Muscle of arm (tissue), 14 donors: Measurements from ENCODE around the gene GABRP. TPM values are rescaled to one million over a fixed set of nuclear protein-coding genes. Genes with fewer than 3 reads are reported as not detected.
"Not testable (repeated sequence)": the region's sequence is repeated elsewhere in the genome, so short reads cannot be mapped to it uniquely, and the experiment has no call there.

Experiments used
- DNase-seq: peaks from one replicate; pipeline ENCODE4 v3.0.0-alpha.2; 2013
- long read RNA-seq, 11 donors: transcript quantifications; one replicate each; lab custom pipeline, GENCODE V29; 2026
- polyA plus RNA-seq, 12 donors: library from polyadenylated mRNA; unstranded; fragments of 120-200 nt; gene quantifications; one replicate each; pipeline ENCODE4 v1.2.1, GENCODE V29; 2013; ENCODE audit not compliant: insufficient read length in 12 of 12

GABRP gene
- polyA plus RNA-seq: 1 to 10 TPM in 5 of 12 donors, under 1 TPM in 5, not detected in 2; 0.34 to 1.9 (median 0.92) TPM
- long read RNA-seq, donor 1: 0 reads
- long read RNA-seq, donor 2: 0 reads
- long read RNA-seq, donor 3: 0 reads
- long read RNA-seq, donor 4: 0 reads
- long read RNA-seq, donor 5: 0 reads
- long read RNA-seq, donor 6: 0 reads
- long read RNA-seq, donor 7: 0 reads
- long read RNA-seq, donor 8: 0 reads
- long read RNA-seq, donor 9: 0 reads
- long read RNA-seq, donor 10: 0 reads
- long read RNA-seq, donor 11: 0 reads

DNA sequence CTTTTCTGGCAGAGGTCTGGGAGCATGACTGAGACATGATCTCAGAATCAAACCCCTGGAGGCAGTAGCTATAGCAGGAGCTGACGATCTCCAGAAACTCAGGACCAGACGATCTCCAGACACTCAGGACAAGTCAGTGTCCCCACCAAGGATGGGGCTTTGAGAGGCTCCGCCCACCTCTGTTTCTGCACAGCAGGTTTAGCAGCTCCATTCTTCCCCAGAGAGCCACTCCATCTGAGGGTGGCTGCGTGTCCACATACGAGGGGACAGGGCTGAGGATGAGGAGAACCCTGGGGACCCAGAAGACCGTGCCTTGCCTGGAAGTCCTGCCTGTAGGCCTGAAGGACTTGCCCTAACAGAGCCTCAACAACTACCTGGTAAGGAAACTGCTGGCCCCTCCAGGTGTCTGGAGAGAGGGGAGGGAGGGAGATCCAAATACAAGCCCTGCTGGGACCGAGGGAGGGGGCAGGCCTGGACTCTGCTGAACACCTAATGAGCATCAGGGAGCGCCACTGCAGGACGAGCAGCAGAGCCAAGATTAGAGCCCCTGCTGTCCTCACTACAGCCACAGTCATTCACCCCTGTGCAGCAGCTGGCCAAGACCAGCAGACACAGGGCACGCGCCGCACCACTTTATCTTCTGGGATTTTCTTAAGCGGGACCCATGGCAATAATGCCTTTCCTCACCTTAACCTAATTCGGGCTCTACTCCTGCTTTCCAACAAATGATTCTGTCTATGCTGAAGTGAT lies at the start of gene GABRP:
Gene GABRP (plus strand): TSS at position 228 of the 750 bp plus-strand sequence. CDS start 4,891 bp downstream, outside the sequence.
- no peak for DNase-seq

DNA sequence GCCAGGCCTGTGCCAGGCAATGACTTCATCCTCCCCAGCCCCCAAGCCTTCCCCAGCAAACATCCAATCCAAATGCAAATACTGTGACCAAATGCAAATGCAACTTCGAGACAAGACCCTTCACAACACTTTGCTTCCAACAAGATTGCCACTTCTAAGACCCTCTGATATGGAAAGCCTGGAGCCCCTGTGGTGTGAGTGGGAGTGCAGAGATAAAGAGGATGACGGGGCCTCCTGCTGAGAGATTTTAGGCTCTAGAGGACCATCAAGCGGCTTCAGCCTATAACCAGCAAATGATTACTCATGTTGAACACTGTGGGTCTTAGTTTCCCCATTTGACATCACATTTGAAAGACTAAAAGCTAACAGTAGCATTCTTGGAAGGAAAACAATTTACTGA lies 46.6 kb upstream of the GABRP start:
- DNase-seq: no peak

- DNase-seq: no peak
Observed at GRCh38 chr5:170737591-170737990, 45.9 kb upstream of the GABRP start.

DNA sequence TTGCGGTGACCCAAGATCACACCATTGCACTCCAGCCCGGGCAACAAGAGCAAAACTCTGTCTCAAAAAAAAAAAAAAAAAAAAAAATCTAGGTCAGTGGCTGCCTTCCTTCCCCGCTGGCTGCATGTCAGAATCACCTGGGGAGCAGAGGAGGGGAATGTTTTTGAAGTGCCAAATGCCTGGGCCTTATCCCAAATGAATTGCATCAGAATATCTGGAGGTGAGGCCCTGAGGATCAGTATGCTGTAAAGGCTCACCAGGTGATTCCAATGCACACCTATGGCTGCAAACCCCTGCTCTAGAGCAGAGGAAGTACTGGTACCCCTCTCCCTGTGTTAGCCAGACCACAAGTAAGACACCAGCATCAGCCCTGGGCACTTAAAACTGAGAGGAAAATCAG lies 44.7 kb upstream of the GABRP start:
- no peak for DNase-seq

DNA sequence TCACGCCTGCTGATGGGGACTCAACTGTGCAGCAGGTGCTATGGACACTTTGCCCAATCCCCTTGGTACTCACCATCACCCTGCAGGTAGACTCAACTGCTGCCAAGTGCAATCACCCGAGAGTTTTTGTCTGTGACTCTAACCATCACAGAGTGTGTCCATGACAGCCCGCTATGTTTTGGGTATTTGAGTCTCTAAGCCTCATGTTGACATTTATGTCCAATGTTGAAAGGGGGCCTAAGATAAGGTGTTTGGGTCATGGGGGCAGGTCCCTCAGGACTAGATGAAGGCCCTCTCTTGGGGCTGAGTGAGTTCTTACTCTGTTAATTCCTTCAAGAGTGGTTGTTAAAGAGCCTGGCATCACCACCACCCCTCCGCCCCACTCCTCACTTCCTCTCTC lies 44.1 kb upstream of the GABRP start:
- DNase-seq: no peak

DNA sequence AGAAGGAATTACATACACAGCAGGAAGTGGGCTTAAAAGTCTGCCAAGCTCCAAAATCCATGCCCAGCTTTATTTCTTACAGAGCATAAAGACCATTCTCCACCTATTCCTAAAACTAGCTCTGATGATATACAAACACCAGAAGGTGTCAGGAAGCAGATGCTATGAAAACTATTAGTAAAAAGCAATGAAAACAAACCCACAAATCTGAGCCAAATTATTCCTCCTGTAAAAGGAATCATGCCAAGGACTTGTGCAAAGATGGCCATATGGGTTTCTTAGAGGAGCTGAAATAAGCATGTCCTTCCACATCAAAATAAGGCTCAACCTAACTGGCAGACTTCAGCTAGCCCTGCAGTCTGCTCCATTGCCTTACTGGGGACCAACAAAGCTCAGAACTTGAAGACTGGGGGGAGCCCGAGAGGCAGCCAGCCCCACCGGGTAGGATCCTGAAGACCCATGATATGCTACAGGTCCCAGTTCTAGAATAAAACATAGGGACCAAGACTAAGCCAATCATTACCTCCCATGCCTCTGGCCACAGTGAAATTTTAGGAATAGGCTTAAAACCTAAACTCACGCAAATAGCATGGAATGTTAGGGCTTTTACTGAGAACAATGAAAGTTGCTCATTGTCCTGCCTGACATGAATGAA lies 42.8 kb upstream of the GABRP start:
- no peak for DNase-seq

- DNase-seq: no peak
Observed at GRCh38 chr5:170741801-170742200, 41.7 kb upstream of the GABRP start.

DNA sequence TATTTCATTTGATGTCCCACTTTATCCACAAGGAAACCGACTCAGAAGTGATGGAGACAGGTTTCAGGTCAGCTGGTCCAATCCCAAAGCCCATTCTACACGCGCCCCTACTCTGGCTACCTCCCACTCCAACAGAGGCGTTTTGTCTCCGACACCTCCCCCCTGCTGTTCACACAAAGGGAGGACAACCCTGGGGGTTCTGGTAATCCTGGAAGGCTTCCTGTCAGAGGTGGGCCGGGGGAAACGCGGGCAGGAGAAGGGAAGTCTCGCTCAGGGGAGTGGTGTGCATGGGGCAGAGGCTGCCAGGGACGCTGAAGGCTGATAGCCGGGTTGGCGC lies 39.7 kb upstream of the GABRP start:
- no peak for DNase-seq

DNA sequence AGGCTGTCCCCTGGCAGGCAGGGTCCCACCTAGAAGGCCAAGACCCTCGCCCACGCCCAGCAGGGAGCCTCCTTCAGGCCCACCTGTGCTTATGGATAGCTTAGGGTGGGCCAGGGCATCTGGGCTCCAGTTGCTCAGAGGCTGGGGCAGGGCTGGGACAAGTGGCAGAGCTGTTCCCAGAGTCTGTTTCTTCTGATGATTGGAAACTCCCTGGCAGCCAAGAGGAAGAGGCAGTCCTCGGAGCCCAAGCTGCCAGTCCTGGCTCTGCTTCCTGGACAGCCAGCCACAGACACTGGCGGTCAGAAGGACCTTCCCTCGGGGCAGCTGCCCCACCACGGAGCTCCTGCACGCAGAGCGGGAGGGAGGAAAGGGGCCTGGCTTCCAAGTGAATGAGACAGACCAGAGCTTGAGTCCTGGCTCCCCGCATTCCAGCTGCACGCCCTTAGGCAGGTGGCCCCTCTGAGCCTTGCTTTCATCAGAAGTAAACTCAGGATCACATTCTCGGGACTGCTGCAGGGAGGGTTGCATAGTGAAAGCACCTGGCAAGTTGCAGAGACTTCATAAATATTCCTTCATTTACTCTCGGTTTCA lies 37.9 kb upstream of the GABRP start:
- no peak for DNase-seq

GRCh38 chr5:170746075-170746960 lies 37.2 kb upstream of the GABRP start:
- no peak for DNase-seq

- DNase-seq: no peak
Observed at GRCh38 chr5:170746961-170747340, 36.6 kb upstream of the GABRP start.

DNA sequence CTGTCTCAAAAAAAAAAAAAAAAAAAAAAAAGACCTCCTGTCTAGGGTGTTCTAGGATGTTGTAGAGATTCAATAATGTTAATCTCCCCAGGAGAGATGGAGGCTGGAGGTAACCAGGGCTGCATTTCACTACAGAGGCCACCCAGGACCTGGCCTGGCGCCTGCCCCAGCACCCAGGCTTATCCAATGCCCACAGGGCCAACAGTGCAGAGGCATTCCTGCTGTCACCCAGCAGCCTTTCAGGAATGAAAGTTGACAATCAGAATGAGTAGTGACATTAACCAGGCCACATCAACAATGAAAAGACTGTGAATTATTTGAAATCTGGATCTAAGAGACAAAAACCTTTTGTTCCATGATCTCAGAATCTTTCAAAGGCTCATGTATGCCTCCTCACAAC lies 36.2 kb upstream of the GABRP start:
- DNase-seq: no peak

GRCh38 chr5:170747851-170748250 lies 35.7 kb upstream of the GABRP start:
- DNase-seq: no peak

GRCh38 chr5:170748951-170749471 lies 34.5 kb upstream of the GABRP start:
- peak; percentile 61 for DNase-seq

DNA sequence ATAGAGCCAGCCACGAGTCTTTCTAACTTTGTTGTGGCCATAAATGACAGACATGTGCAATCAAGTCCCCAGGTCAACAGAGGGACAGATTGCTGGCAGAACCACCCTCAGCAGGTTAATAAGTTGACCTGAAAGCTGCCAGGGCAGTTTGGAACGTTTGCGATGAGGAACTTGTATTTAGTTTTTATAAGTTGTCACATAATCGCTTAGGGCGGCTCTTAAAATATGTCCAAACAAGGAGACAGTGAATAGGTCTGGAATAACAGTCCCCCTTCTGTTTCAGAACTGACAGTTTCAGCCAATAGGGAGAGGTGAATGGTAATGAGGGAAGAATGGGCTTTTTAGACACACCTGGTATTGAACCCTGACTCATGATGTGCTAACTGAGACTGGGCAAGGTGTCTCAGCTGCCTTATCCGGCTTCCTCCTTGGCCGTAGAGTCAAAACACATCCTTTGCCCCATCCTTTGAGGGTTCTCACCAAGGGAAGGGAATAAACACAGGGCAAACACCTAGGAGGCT lies 33.6 kb upstream of the GABRP start:
- no peak for DNase-seq

GRCh38 chr5:170750791-170751190 lies 32.7 kb upstream of the GABRP start:
- no peak for DNase-seq

GRCh38 chr5:170751631-170752030 lies 31.9 kb upstream of the GABRP start:
- DNase-seq: no peak

DNA sequence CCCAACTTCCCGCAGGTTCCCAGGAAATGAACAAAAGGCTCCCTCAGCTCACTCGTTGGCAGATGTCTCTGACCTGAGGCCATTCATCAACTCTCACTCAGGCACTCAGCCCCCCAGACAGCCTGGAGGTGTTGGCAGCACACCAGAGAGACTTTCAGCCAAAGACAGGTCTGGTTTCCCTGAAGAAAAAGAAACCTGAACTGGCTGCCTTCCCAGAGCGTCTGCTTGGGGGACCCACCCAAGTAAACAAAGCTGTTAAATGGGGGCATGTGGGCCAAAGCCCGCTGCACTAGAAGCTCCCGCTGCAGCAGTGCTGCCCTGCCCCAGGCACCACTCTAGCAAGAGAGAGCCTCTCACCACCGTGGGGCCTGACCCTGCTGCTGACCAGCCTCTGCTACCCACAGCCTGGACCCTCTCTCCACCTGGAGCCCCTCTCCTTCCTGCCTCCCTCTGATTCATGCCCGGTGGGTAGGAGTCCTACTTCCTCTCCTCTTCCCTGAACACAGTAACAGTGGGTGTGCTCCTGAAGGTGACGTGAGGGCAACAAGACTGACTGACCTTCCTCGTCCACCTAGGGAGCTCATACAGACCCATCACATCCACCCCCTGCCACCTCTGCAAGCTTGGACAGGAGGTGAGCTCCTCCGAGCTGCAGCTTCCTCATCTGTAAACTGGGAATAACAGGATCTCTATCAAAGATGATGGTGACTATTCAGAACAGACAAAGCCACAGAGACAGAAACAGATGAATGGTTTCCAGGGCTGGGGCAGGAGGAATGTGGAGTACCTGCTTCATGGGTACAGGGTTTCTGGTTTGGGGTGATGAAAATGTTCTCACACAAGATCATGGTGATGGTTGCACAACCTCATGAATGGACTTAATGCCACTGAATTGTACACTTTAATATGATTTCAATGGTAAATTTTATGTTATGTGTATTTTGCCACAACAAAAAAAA lies 31.0 kb upstream of the GABRP start:
- DNase-seq: no peak

GRCh38 chr5:170753311-170753710 lies 30.2 kb upstream of the GABRP start:
- no peak for DNase-seq

GRCh38 chr5:170754508-170754907 lies 29.0 kb upstream of the GABRP start:
- not testable (repeated sequence) for DNase-seq
